ENCODE data around the gene MAP3K4. TPM values are rescaled to one million over a fixed set of nuclear protein-coding genes. Genes with fewer than 3 reads are reported as not detected.

MAP3K4 gene
- total RNA-seq, 1 experiment from 2014 or later = 69.8 TPM

DNA sequence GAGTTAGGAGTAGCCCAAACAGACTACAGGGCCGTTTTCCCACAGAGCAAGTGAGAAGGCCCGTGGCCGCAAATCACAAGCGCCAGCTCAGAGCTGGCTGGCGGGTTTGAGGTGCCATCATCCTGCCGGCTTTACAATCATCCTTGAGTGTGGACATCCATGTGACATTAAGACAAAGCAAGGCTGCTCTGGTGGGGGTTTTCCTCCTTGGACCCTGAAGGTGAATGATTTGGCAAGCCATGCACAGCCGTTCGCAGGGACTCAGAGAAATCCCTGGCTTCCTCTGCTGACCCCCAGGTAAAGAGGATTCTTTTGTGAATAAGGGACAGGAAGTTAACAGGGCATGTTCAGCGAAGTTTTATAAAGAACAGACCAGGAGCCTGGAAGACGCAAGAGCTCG, 145.1 kb downstream of the MAP3K4 start (continued):
- no peak for TF ChIP-seq ZNF138 (CRISPR knock-in tag; conservative IDR thresholded peaks at IDR 0.05)
- TF ChIP-seq, protein P1, sequence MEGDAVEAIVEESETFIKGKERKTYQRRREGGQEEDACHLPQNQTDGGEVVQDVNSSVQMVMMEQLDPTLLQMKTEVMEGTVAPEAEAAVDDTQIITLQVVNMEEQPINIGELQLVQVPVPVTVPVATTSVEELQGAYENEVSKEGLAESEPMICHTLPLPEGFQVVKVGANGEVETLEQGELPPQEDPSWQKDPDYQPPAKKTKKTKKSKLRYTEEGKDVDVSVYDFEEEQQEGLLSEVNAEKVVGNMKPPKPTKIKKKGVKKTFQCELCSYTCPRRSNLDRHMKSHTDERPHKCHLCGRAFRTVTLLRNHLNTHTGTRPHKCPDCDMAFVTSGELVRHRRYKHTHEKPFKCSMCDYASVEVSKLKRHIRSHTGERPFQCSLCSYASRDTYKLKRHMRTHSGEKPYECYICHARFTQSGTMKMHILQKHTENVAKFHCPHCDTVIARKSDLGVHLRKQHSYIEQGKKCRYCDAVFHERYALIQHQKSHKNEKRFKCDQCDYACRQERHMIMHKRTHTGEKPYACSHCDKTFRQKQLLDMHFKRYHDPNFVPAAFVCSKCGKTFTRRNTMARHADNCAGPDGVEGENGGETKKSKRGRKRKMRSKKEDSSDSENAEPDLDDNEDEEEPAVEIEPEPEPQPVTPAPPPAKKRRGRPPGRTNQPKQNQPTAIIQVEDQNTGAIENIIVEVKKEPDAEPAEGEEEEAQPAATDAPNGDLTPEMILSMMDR (IDR thresholded peaks at IDR 0.05) = no peak
- no peak for TF ChIP-seq GTF2I (CRISPR knock-in tag; conservative IDR thresholded peaks at IDR 0.05)
- TF ChIP-seq, protein P2, sequence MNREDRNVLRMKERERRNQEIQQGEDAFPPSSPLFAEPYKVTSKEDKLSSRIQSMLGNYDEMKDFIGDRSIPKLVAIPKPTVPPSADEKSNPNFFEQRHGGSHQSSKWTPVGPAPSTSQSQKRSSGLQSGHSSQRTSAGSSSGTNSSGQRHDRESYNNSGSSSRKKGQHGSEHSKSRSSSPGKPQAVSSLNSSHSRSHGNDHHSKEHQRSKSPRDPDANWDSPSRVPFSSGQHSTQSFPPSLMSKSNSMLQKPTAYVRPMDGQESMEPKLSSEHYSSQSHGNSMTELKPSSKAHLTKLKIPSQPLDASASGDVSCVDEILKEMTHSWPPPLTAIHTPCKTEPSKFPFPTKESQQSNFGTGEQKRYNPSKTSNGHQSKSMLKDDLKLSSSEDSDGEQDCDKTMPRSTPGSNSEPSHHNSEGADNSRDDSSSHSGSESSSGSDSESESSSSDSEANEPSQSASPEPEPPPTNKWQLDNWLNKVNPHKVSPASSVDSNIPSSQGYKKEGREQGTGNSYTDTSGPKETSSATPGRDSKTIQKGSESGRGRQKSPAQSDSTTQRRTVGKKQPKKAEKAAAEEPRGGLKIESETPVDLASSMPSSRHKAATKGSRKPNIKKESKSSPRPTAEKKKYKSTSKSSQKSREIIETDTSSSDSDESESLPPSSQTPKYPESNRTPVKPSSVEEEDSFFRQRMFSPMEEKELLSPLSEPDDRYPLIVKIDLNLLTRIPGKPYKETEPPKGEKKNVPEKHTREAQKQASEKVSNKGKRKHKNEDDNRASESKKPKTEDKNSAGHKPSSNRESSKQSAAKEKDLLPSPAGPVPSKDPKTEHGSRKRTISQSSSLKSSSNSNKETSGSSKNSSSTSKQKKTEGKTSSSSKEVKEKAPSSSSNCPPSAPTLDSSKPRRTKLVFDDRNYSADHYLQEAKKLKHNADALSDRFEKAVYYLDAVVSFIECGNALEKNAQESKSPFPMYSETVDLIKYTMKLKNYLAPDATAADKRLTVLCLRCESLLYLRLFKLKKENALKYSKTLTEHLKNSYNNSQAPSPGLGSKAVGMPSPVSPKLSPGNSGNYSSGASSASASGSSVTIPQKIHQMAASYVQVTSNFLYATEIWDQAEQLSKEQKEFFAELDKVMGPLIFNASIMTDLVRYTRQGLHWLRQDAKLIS (CRISPR knock-in tag; IDR thresholded peaks at IDR 0.05; ENCODE audit: borderline replicate concordance) = no peak

DNA sequence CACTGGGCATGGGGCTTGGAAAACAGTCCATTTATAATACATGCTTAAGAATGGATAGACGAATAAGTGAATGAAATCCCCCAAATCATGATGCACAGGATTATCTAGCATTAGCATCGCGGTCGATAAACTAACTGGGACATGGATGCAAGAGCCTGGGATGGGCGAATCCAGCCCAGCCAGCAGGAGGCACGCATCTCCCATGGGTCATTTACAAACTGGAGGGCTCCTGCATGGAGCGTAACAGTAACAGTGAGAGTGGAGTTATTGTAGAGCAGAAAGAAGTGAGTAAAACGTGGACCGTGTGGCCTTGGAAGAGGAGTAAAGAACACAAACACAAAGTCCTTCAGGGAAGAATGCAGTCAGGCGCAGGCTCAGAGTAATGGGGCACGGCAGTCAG, 145.8 kb downstream of the MAP3K4 start:
- no peak for DNase-seq (ENCODE audit: low spot score)
- Mint-ChIP-seq H3K27me3 (ENCODE audit: low read depth) (no peaks in the 10 kb centered on the region), H3K4me3 (no peak overlapping the region), H3K4me1 (peaks cover 12% of the 10 kb centered on the region), H3K36me3 (peaks cover 32% of the 10 kb centered on the region), H3K9me3 (no peaks in the 10 kb centered on the region), H3K27ac (0 out of 2 replicates have a peak overlapping the region, but pooled peaks have one; percentile 28)
- TF ChIP-seq EMX1 (CRISPR knock-in tag; IDR thresholded peaks at IDR 0.05) (no peak), TEAD4 (CRISPR knock-in tag; IDR thresholded peaks at IDR 0.05) (no peak), MXD4 (CRISPR knock-in tag; IDR thresholded peaks at IDR 0.05; ENCODE audit: borderline replicate concordance) (no peak), NFATC4 (CRISPR knock-in tag; IDR thresholded peaks at IDR 0.05) (no peak), ZBTB21 (CRISPR knock-in tag; IDR thresholded peaks at IDR 0.05; ENCODE audit: borderline replicate concordance) (no peak), NFYB (CRISPR knock-in tag; conservative IDR thresholded peaks at IDR 0.05; ENCODE audit: low read depth) (no peak), ZNF423 (CRISPR knock-in tag; IDR thresholded peaks at IDR 0.05) (no peak), ZNF138 (CRISPR knock-in tag; conservative IDR thresholded peaks at IDR 0.05) (no peak), PRRX2 (CRISPR knock-in tag; IDR thresholded peaks at IDR 0.05) (no peak), NR2C2 (CRISPR knock-in tag; IDR thresholded peaks at IDR 0.05) (no peak)
- TF ChIP-seq, protein P3, sequence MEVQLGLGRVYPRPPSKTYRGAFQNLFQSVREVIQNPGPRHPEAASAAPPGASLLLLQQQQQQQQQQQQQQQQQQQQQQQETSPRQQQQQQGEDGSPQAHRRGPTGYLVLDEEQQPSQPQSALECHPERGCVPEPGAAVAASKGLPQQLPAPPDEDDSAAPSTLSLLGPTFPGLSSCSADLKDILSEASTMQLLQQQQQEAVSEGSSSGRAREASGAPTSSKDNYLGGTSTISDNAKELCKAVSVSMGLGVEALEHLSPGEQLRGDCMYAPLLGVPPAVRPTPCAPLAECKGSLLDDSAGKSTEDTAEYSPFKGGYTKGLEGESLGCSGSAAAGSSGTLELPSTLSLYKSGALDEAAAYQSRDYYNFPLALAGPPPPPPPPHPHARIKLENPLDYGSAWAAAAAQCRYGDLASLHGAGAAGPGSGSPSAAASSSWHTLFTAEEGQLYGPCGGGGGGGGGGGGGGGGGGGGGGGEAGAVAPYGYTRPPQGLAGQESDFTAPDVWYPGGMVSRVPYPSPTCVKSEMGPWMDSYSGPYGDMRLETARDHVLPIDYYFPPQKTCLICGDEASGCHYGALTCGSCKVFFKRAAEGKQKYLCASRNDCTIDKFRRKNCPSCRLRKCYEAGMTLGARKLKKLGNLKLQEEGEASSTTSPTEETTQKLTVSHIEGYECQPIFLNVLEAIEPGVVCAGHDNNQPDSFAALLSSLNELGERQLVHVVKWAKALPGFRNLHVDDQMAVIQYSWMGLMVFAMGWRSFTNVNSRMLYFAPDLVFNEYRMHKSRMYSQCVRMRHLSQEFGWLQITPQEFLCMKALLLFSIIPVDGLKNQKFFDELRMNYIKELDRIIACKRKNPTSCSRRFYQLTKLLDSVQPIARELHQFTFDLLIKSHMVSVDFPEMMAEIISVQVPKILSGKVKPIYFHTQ (CRISPR knock-in tag; IDR thresholded peaks at IDR 0.05) = no peak
- TF ChIP-seq, protein P4, sequence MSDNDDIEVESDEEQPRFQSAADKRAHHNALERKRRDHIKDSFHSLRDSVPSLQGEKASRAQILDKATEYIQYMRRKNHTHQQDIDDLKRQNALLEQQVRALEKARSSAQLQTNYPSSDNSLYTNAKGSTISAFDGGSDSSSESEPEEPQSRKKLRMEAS (CRISPR knock-in tag; IDR thresholded peaks at IDR 0.05) = no peak
- TF ChIP-seq, protein P5, sequence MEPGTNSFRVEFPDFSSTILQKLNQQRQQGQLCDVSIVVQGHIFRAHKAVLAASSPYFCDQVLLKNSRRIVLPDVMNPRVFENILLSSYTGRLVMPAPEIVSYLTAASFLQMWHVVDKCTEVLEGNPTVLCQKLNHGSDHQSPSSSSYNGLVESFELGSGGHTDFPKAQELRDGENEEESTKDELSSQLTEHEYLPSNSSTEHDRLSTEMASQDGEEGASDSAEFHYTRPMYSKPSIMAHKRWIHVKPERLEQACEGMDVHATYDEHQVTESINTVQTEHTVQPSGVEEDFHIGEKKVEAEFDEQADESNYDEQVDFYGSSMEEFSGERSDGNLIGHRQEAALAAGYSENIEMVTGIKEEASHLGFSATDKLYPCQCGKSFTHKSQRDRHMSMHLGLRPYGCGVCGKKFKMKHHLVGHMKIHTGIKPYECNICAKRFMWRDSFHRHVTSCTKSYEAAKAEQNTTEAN (CRISPR knock-in tag; IDR thresholded peaks at IDR 0.05) = no peak
- ChIA-PET CTCF (interaction anchor here (0.5 to 1.3 kb wide), 3 partner anchors 35 to 403 kb away, joined by 3 to 7 read pairs (median 3); no protein-coding TSS in a partner anchor), POLR2A (no interaction called here)
- ATAC-seq = no peak

Data from WTC11 (cell line).